Activated CD4-positive, alpha-beta T cell treated with anti-CD3 and anti-CD28 coated beads for 1 hour (primary cell): ENCODE results near the gene FBH1.
"Not testable (repeated sequence)": the region's sequence is repeated elsewhere in the genome, so short reads cannot be mapped to it uniquely, and the experiment has no call there.

Source experiments
- DNase-seq: peaks from one replicate; pipeline ENCODE4 v3.0.0-alpha.2; 2020

The FBH1 gene

GRCh38 chr10:5943536-5943935 lies 53.5 kb downstream of the FBH1 start:
- DNase-seq, result no peak

- no peak for DNase-seq
Observed at GRCh38 chr10:5944389-5945189, 54.5 kb downstream of the FBH1 start.

- DNase-seq, result no peak
Observed at GRCh38 chr10:5945190-5945509, 55.1 kb downstream of the FBH1 start.

- DNase-seq, result no peak
Observed at GRCh38 chr10:5945561-5946418, 55.7 kb downstream of the FBH1 start.

- DNase-seq, result not testable (repeated sequence)
Observed at GRCh38 chr10:5946419-5946775, 56.4 kb downstream of the FBH1 start.

- no peak for DNase-seq
Observed at GRCh38 chr10:5946786-5947185, 56.7 kb downstream of the FBH1 start.

- DNase-seq, result no peak
Observed at GRCh38 chr10:5947471-5948207, 57.6 kb downstream of the FBH1 start.

- DNase-seq, result no peak
Observed at GRCh38 chr10:5948208-5948585, 58.2 kb downstream of the FBH1 start.

GRCh38 chr10:5949009-5949759 lies 59.1 kb downstream of the FBH1 start:
- DNase-seq, result no peak

GRCh38 chr10:5951167-5951711 lies 61.2 kb downstream of the FBH1 start:
- no peak for DNase-seq

GRCh38 chr10:5951721-5952407 lies 61.8 kb downstream of the FBH1 start:
- DNase-seq, result no peak

GRCh38 chr10:5952731-5953385 lies 62.8 kb downstream of the FBH1 start:
- DNase-seq, result no peak

GRCh38 chr10:5953676-5954075 lies 63.6 kb downstream of the FBH1 start:
- no peak for DNase-seq

- no peak for DNase-seq
Observed at GRCh38 chr10:5956146-5956936, 66.3 kb downstream of the FBH1 start.

GRCh38 chr10:5958077-5958476 lies 68.0 kb downstream of the FBH1 start:
- no peak for DNase-seq

- DNase-seq, result no peak
Observed at GRCh38 chr10:5958675-5959074, 68.6 kb downstream of the FBH1 start.

- DNase-seq, result no peak
Observed at GRCh38 chr10:5959142-5959541, 69.1 kb downstream of the FBH1 start.

- DNase-seq, result no peak
Observed at GRCh38 chr10:5959581-5960069, 69.6 kb downstream of the FBH1 start.

GRCh38 chr10:5960070-5960972 lies 70.3 kb downstream of the FBH1 start:
- no peak for DNase-seq

GRCh38 chr10:5960973-5961275 lies 70.9 kb downstream of the FBH1 start:
- not testable (repeated sequence) for DNase-seq
